ENCODE data around the gene PPT2.
"Not testable (repeated sequence)": the region's sequence is repeated elsewhere in the genome, so short reads cannot be mapped to it uniquely, and the experiment has no call there.

The PPT2 gene

GRCh38 chr6:32189069-32189741 is 35.3 kb downstream of the PPT2 start:
- peaks cover 19% of the 10 kb centered on the region for H3K36me3 ChIP-seq (ENCODE audit: control insufficient read depth, low read depth, low read length)
- no peaks in the 10 kb centered on the region for H3K9me3 ChIP-seq (ENCODE audit: control insufficient read depth, low read depth, low read length)
- peak overlapping the region; percentile 78 for H3K9ac ChIP-seq (ENCODE audit: low read length)
- H3K4me1 ChIP-seq (ENCODE audit: control insufficient read depth, low read depth, low read length) = peaks cover 26% of the 10 kb centered on the region
- peak overlapping the region; percentile 39 for H3K27ac ChIP-seq (ENCODE audit: low read length)
- H3K4me3 ChIP-seq (ENCODE audit: low read length) = peak overlapping the region; percentile 77
- H3K27me3 ChIP-seq (ENCODE audit: control insufficient read depth, insufficient read depth, low read length) = no peaks in the 10 kb centered on the region

- Histone ChIP-seq H3K27ac (ENCODE audit: low read length) (peak overlapping the region; percentile 39), H3K4me1 (ENCODE audit: control insufficient read depth, low read depth, low read length) (peaks cover 31% of the 10 kb centered on the region), H3K27me3 (ENCODE audit: control insufficient read depth, insufficient read depth, low read length) (no peaks in the 10 kb centered on the region), H3K9ac (ENCODE audit: low read length) (peak overlapping the region; percentile 78), H3K9me3 (ENCODE audit: control insufficient read depth, low read depth, low read length) (no peaks in the 10 kb centered on the region), H3K36me3 (ENCODE audit: control insufficient read depth, low read depth, low read length) (peaks cover 19% of the 10 kb centered on the region), H3K4me3 (ENCODE audit: low read length) (peak overlapping the region; percentile 77)
Measured at GRCh38 chr6:32189742-32190053, 35.8 kb downstream of the PPT2 start.

- Histone ChIP-seq H3K4me3 (ENCODE audit: low read length) (peak within 1 kb of the TSS; percentile 77), H3K4me1 (ENCODE audit: control insufficient read depth, low read depth, low read length) (peaks cover 34% of the 10 kb centered on the region), H3K36me3 (ENCODE audit: control insufficient read depth, low read depth, low read length) (peaks cover 19% of the 10 kb centered on the region), H3K9me3 (ENCODE audit: control insufficient read depth, low read depth, low read length) (no peaks in the 10 kb centered on the region), H3K9ac (ENCODE audit: low read length) (peak within 1 kb of the TSS; percentile 78), H3K27ac (ENCODE audit: low read length) (peak within 1 kb of the TSS; percentile 39), H3K27me3 (ENCODE audit: control insufficient read depth, insufficient read depth, low read length) (no peaks in the 10 kb centered on the region)
Measured at GRCh38 chr6:32190054-32190851, 36.3 kb downstream of the PPT2 start, which contains the start of gene PBX2. PBX2 (minus strand) TSS chr6:32190202; CDS start chr6:32189915, 287 bp downstream.

- Histone ChIP-seq H3K27me3 (ENCODE audit: control insufficient read depth, insufficient read depth, low read length) (no peaks in the 10 kb centered on the region), H3K36me3 (ENCODE audit: control insufficient read depth, low read depth, low read length) (peaks cover 19% of the 10 kb centered on the region), H3K4me1 (ENCODE audit: control insufficient read depth, low read depth, low read length) (peaks cover 34% of the 10 kb centered on the region), H3K9ac (ENCODE audit: low read length) (no peak overlapping the region), H3K27ac (ENCODE audit: low read length) (no peak overlapping the region), H3K9me3 (ENCODE audit: control insufficient read depth, low read depth, low read length) (no peaks in the 10 kb centered on the region), H3K4me3 (ENCODE audit: low read length) (no peak overlapping the region)
Measured at GRCh38 chr6:32190911-32191677, 37.2 kb downstream of the PPT2 start.

GRCh38 chr6:32191696-32192607 is 38.0 kb downstream of the PPT2 start:
- Histone ChIP-seq H3K9ac (ENCODE audit: low read length) (no peak overlapping the region), H3K36me3 (ENCODE audit: control insufficient read depth, low read depth, low read length) (peaks cover 10% of the 10 kb centered on the region), H3K9me3 (ENCODE audit: control insufficient read depth, low read depth, low read length) (no peaks in the 10 kb centered on the region), H3K27ac (ENCODE audit: low read length) (no peak overlapping the region), H3K27me3 (ENCODE audit: control insufficient read depth, insufficient read depth, low read length) (no peaks in the 10 kb centered on the region), H3K4me3 (ENCODE audit: low read length) (no peak overlapping the region), H3K4me1 (ENCODE audit: control insufficient read depth, low read depth, low read length) (peaks cover 36% of the 10 kb centered on the region)

- Histone ChIP-seq H3K4me1 (ENCODE audit: control insufficient read depth, low read depth, low read length) (peaks cover 38% of the 10 kb centered on the region), H3K9ac (ENCODE audit: low read length) (no peak within 1 kb of the TSS), H3K9me3 (ENCODE audit: control insufficient read depth, low read depth, low read length) (no peaks in the 10 kb centered on the region), H3K4me3 (ENCODE audit: low read length) (no peak within 1 kb of the TSS), H3K27me3 (ENCODE audit: control insufficient read depth, insufficient read depth, low read length) (no peaks in the 10 kb centered on the region), H3K27ac (ENCODE audit: low read length) (no peak within 1 kb of the TSS), H3K36me3 (ENCODE audit: control insufficient read depth, low read depth, low read length) (peaks cover 4% of the 10 kb centered on the region)
Measured at GRCh38 chr6:32192608-32193039, 38.7 kb downstream of the PPT2 start, which contains the start of gene GPSM3. GPSM3 (minus strand) TSS chr6:32192643; CDS start chr6:32192513, 130 bp downstream.

GRCh38 chr6:32193096-32193495 is 39.2 kb downstream of the PPT2 start:
- not testable (repeated sequence) for H3K36me3 ChIP-seq (ENCODE audit: control insufficient read depth, low read depth, low read length); H3K27me3 ChIP-seq (ENCODE audit: control insufficient read depth, insufficient read depth, low read length); H3K9ac ChIP-seq (ENCODE audit: low read length); H3K4me3 ChIP-seq (ENCODE audit: low read length); H3K27ac ChIP-seq (ENCODE audit: low read length); H3K9me3 ChIP-seq (ENCODE audit: control insufficient read depth, low read depth, low read length)
- H3K4me1 ChIP-seq (ENCODE audit: control insufficient read depth, low read depth, low read length) = peaks cover 38% of the 10 kb centered on the region

- Histone ChIP-seq H3K27ac (ENCODE audit: low read length) (no peak overlapping the region), H3K4me1 (ENCODE audit: control insufficient read depth, low read depth, low read length) (peaks cover 32% of the 10 kb centered on the region), H3K36me3 (ENCODE audit: control insufficient read depth, low read depth, low read length) (no peaks in the 10 kb centered on the region), H3K27me3 (ENCODE audit: control insufficient read depth, insufficient read depth, low read length) (no peaks in the 10 kb centered on the region), H3K4me3 (ENCODE audit: low read length) (no peak overlapping the region), H3K9ac (ENCODE audit: low read length) (no peak overlapping the region), H3K9me3 (ENCODE audit: control insufficient read depth, low read depth, low read length) (no peaks in the 10 kb centered on the region)
Measured at GRCh38 chr6:32194388-32194787, 40.4 kb downstream of the PPT2 start.

- Histone ChIP-seq H3K4me3 (ENCODE audit: low read length) (peak overlapping the region; percentile 68), H3K27me3 (ENCODE audit: control insufficient read depth, insufficient read depth, low read length) (no peaks in the 10 kb centered on the region), H3K9me3 (ENCODE audit: control insufficient read depth, low read depth, low read length) (no peaks in the 10 kb centered on the region), H3K4me1 (ENCODE audit: control insufficient read depth, low read depth, low read length) (peaks cover 32% of the 10 kb centered on the region), H3K9ac (ENCODE audit: low read length) (peak overlapping the region; percentile 73), H3K36me3 (ENCODE audit: control insufficient read depth, low read depth, low read length) (no peaks in the 10 kb centered on the region), H3K27ac (ENCODE audit: low read length) (peak overlapping the region; percentile 92)
Measured at GRCh38 chr6:32194825-32195651, 41.1 kb downstream of the PPT2 start.

GRCh38 chr6:32195652-32195901 is 41.6 kb downstream of the PPT2 start:
- H3K4me1 ChIP-seq (ENCODE audit: control insufficient read depth, low read depth, low read length) = peaks cover 32% of the 10 kb centered on the region
- no peak overlapping the region for H3K27ac ChIP-seq (ENCODE audit: low read length)

More at GRCh38 chr6:32195652-32195901, 41.6 kb downstream of the PPT2 start:
- H3K9me3 ChIP-seq (ENCODE audit: control insufficient read depth, low read depth, low read length) = no peaks in the 10 kb centered on the region
- H3K9ac ChIP-seq (ENCODE audit: low read length) = peak overlapping the region; percentile 96
- H3K4me3 ChIP-seq (ENCODE audit: low read length) = no peak overlapping the region
- H3K36me3 ChIP-seq (ENCODE audit: control insufficient read depth, low read depth, low read length) = no peaks in the 10 kb centered on the region
- no peaks in the 10 kb centered on the region for H3K27me3 ChIP-seq (ENCODE audit: control insufficient read depth, insufficient read depth, low read length)
